Measurements from ENCODE around the gene NFYC. TPM values are rescaled to one million over a fixed set of nuclear protein-coding genes. Genes with fewer than 3 reads are reported as not detected.

NFYC gene
- total RNA-seq, 6 donors from 2014 or later: 40.0 to 73.3 (median 50.9) TPM

GRCh38 chr1:40648928-40649591 is 42.4 kb upstream of the NFYC start:
- DNase-seq: peak in 1 of 2 donors; percentile 40
- Histone ChIP-seq H3K27me3 (no peaks in the 10 kb centered on the region), H3K9me3 (no peaks in the 10 kb centered on the region), H3K27ac (peak overlapping the region in 2 of 4 donors; percentile 35 to 72), H3K36me3 (no peaks in the 10 kb centered on the region), H3K4me1 (peaks cover 6 to 9% (median 8%) of the 10 kb centered on the region in 4 donors), H3K4me3 (no peak overlapping the region)
- no peak for ATAC-seq (ENCODE audit: low FRiP score in 2 of 2)
- no peak for TF ChIP-seq EP300 (IDR thresholded peaks at IDR 0.05)
- no peak for TF ChIP-seq POLR2AphosphoS5 (IDR thresholded peaks at IDR 0.05)
- no peak for TF ChIP-seq CTCF (IDR thresholded peaks at IDR 0.05)
- 72 to 100% methylated on average over 1 to 13 of the region's 15 CpGs for WGBS, 2 donors

GRCh38 chr1:40649592-40649930 is 41.9 kb upstream of the NFYC start:
- Histone ChIP-seq H3K27me3 (no peaks in the 10 kb centered on the region), H3K9me3 (no peaks in the 10 kb centered on the region), H3K36me3 (no peaks in the 10 kb centered on the region), H3K4me1 (peaks cover 6 to 9% (median 9%) of the 10 kb centered on the region in 4 donors), H3K4me3 (no peak overlapping the region), H3K27ac (peak overlapping the region in 3 of 4 donors; percentile 35 to 72 (median 70))
- no peak for DNase-seq
- ATAC-seq (ENCODE audit: low FRiP score in 2 of 2): no peak
- 83 to 88% methylated on average over 5 of the region's 5 CpGs for WGBS, 2 donors
- TF ChIP-seq POLR2AphosphoS5 (IDR thresholded peaks at IDR 0.05): no peak
- TF ChIP-seq EP300 (IDR thresholded peaks at IDR 0.05): no peak
- no peak for TF ChIP-seq CTCF (IDR thresholded peaks at IDR 0.05)

- Histone ChIP-seq H3K9me3 (no peaks in the 10 kb centered on the region), H3K4me3 (no peak overlapping the region), H3K4me1 (peaks cover 6 to 9% (median 9%) of the 10 kb centered on the region in 4 donors), H3K27me3 (no peaks in the 10 kb centered on the region), H3K36me3 (no peaks in the 10 kb centered on the region), H3K27ac (peak overlapping the region in 3 of 4 donors; percentile 35 to 72 (median 70))
- no peak for DNase-seq
- WGBS, 2 donors: 44 to 80% methylated on average over 1 to 4 of the region's 4 CpGs
- no peak for ATAC-seq (ENCODE audit: low FRiP score in 2 of 2)
- peak in 4 of 6 experiments; percentile 23 to 44 (median 36) for TF ChIP-seq CTCF (IDR thresholded peaks at IDR 0.05)
- TF ChIP-seq EP300 (IDR thresholded peaks at IDR 0.05): no peak
These were observed 41.4 kb upstream of the NFYC start for GRCh38 chr1:40650075-40650474.

- TF ChIP-seq EP300 (IDR thresholded peaks at IDR 0.05): no peak
- no peak for TF ChIP-seq POLR2A (IDR thresholded peaks at IDR 0.05)
- TF ChIP-seq CTCF (IDR thresholded peaks at IDR 0.05): no peak
- TF ChIP-seq POLR2AphosphoS5 (IDR thresholded peaks at IDR 0.05): no peak
- H3K27ac ChIP-seq: no peak overlapping the region
- no peak for ATAC-seq (ENCODE audit: low FRiP score in 2 of 2)
- H3K36me3 ChIP-seq: no peaks in the 10 kb centered on the region
- no peaks in the 10 kb centered on the region for H3K27me3 ChIP-seq
- H3K4me1 ChIP-seq: peaks cover 6 to 9% (median 9%) of the 10 kb centered on the region in 4 donors
- WGBS, 2 donors: 75% methylated on average over 17 of the region's 17 CpGs
- H3K4me3 ChIP-seq: no peak overlapping the region
- DNase-seq: no peak
- no peaks in the 10 kb centered on the region for H3K9me3 ChIP-seq
These were observed 40.2 kb upstream of the NFYC start for GRCh38 chr1:40651138-40651857.
